ENCODE measurements around the gene RNF149. TPM values are rescaled to one million over a fixed set of nuclear protein-coding genes. Genes with fewer than 3 reads are reported as not detected.

The RNF149 gene
- total and polyA plus RNA-seq, 2 donors (not counting 1 experiment from before 2014, with no cell fraction given) = 29.4 to 49.0 TPM

DNA sequence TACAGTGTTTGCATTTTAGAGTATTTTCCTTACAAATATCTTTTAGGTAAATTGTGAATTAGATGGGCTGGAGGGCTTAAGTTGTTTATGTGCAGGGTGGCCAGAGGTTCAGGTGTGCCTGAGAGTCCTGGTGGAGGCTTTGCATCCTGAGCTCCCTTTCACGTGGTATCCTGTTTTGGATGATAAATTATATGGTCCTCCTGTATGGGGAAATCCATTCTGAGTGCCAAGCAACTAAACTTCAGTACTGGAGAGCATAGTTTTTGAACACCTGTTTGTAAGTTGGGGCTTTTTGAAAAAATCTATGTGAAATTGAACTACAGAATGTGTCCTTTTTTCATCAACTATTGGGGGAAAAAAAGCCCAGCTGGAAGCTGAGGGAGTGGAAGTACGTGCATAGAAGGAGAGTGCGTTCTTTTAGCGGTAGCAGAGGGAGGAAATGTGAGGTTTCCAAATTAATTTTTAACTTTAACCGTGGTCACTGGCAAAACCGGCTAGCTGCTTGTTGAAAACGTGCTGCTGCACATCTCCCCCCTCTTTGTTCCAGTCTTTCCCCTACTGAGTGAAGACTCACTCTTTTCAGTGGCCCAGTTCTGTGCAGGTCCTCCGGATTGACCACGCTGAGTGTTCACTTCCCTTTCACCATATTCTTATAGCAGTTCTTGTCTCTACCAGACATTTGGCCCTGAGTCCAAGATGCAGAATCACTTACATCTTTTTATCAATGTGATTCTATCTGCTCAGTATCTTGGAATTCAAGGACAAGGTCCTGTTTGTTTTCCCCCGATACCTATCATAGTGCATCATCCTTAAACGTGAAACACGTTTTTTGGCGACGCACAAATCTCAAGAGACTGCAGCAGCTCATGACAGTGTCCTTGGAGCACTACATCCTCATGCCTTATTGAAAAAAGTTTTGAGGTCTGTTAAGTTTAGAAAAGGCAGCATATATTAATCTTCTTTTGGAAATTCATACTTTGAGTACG lies 40.5 kb downstream of the RNF149 start:
- no peaks in the 10 kb centered on the region for H3K79me2 ChIP-seq (ENCODE audit: control insufficient read depth, insufficient read depth, low read length)
- H3K4me1 ChIP-seq (ENCODE audit: control insufficient read depth, extremely low read depth, insufficient read depth, low read length) = no peaks in the 10 kb centered on the region
- H3K27ac ChIP-seq (ENCODE audit: insufficient read depth, low read length) = no peak overlapping the region
- H3K4me3 ChIP-seq (replicated peaks in 1 of 4; ENCODE audit: control extremely low read depth in 1 of 4, insufficient read depth in 1 of 4, low read depth in 3 of 4, low read length in 4 of 4) = no peak overlapping the region
- no peak overlapping the region for H3K9ac ChIP-seq (ENCODE audit: insufficient read depth, low read length)
- H3K4me2 ChIP-seq (ENCODE audit: extremely low read depth, insufficient read depth, low read length) = no peak overlapping the region
- no peaks in the 10 kb centered on the region for H4K20me1 ChIP-seq (ENCODE audit: control insufficient read depth, extremely low read depth, insufficient read depth, low read length)
- H3K27me3 ChIP-seq (ENCODE audit: control insufficient read depth, insufficient read depth, low read length) = no peaks in the 10 kb centered on the region
- H3K36me3 ChIP-seq (ENCODE audit: control insufficient read depth, insufficient read depth, low read length) = peaks cover 11% of the 10 kb centered on the region
- no peak overlapping the region for H2AFZ ChIP-seq (ENCODE audit: low read length)
- TF ChIP-seq EZH2 (IDR thresholded peaks at IDR 0.05; ENCODE audit: low read length, missing control alignments) = no peak
- TF ChIP-seq, protein P1, sequence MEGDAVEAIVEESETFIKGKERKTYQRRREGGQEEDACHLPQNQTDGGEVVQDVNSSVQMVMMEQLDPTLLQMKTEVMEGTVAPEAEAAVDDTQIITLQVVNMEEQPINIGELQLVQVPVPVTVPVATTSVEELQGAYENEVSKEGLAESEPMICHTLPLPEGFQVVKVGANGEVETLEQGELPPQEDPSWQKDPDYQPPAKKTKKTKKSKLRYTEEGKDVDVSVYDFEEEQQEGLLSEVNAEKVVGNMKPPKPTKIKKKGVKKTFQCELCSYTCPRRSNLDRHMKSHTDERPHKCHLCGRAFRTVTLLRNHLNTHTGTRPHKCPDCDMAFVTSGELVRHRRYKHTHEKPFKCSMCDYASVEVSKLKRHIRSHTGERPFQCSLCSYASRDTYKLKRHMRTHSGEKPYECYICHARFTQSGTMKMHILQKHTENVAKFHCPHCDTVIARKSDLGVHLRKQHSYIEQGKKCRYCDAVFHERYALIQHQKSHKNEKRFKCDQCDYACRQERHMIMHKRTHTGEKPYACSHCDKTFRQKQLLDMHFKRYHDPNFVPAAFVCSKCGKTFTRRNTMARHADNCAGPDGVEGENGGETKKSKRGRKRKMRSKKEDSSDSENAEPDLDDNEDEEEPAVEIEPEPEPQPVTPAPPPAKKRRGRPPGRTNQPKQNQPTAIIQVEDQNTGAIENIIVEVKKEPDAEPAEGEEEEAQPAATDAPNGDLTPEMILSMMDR (conservative IDR thresholded peaks at IDR 0.05 in 1 of 2, IDR thresholded peaks at IDR 0.05 in 1 of 2; ENCODE audit: low read depth in 1 of 2, low read length in 2 of 2) = no peak
- no peaks in the 10 kb centered on the region for H3K9me3 ChIP-seq (ENCODE audit: control insufficient read depth, insufficient read depth, low read depth, low read length)
- no peak for DNase-seq (ENCODE audit: low read depth in 2 of 2)

DNA sequence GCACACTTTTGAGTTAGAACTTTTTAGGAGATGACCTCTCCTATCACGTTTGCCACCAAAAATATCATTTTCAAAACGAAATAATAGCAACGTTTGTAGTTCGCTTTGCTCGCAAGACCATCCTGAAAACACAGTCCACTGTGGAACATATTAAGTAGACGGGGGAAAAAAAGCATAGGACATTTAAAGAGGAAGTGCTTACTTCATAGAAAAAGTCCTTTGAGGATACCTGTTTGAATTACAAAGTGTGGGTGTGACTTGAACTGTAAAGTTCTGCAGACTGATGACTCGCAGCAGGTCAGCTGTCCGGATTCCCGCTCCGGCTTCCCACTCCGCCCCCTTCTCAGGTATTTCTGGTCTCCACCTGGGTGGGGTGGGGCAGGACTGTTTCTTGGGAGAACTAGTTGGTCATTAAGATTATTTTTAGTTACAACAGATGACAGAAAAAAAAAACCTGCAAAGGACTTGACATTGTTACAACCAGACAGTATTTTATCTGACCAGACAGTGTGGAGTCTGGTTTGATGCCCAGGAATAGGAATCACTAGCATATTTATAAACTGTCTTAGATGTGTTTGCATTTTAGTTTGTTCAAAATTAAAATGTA lies 42.5 kb downstream of the RNF149 start:
- no peaks in the 10 kb centered on the region for H3K79me2 ChIP-seq (ENCODE audit: control insufficient read depth, insufficient read depth, low read length)
- no peak overlapping the region for H3K9ac ChIP-seq (ENCODE audit: insufficient read depth, low read length)
- no peaks in the 10 kb centered on the region for H3K4me1 ChIP-seq (ENCODE audit: control insufficient read depth, extremely low read depth, insufficient read depth, low read length)
- H3K4me3 ChIP-seq (replicated peaks in 1 of 4; ENCODE audit: control extremely low read depth in 1 of 4, insufficient read depth in 1 of 4, low read depth in 3 of 4, low read length in 4 of 4) = no peak overlapping the region
- no peaks in the 10 kb centered on the region for H4K20me1 ChIP-seq (ENCODE audit: control insufficient read depth, extremely low read depth, insufficient read depth, low read length)
- no peak overlapping the region for H3K4me2 ChIP-seq (ENCODE audit: extremely low read depth, insufficient read depth, low read length)
- H2AFZ ChIP-seq (ENCODE audit: low read length) = no peak overlapping the region
- H3K36me3 ChIP-seq (ENCODE audit: control insufficient read depth, insufficient read depth, low read length) = peaks cover 15% of the 10 kb centered on the region
- H3K27me3 ChIP-seq (ENCODE audit: control insufficient read depth, insufficient read depth, low read length) = no peaks in the 10 kb centered on the region
- no peaks in the 10 kb centered on the region for H3K9me3 ChIP-seq (ENCODE audit: control insufficient read depth, insufficient read depth, low read depth, low read length)
- TF ChIP-seq EZH2 (IDR thresholded peaks at IDR 0.05; ENCODE audit: low read length, missing control alignments) = no peak
- TF ChIP-seq, protein P1 (conservative IDR thresholded peaks at IDR 0.05 in 1 of 2, IDR thresholded peaks at IDR 0.05 in 1 of 2; ENCODE audit: low read depth in 1 of 2, low read length in 2 of 2) = no peak
- no peak for DNase-seq (ENCODE audit: low read depth in 2 of 2)
- no peak overlapping the region for H3K27ac ChIP-seq (ENCODE audit: insufficient read depth, low read length)

DNA sequence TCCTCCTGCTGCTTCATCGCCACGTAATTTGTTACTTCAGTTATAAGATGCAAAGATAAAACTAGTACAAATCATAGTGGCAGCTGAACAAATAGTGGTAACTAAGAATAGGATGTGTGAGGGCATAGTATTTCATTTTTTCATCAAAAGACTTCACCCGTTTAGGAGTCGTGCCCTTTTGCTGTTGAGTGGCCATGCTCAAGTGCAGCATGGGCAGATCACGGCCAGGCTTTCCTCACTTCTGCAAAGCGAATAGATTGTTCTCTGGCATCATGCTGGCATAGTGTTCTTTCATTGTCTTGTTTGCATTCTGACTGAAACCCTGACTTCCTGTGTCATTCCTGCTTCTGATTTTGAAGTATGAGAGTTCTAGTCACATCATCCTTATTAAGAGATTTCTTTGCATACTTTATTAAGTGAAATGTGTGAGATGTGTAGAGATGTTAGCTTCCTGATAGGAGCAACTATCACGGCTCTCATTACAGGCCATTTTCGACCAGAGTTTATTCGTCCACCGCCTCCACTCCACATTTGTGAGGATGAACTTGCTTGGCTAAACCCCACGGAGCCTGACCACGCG lies 44.1 kb downstream of the RNF149 start:
- no peaks in the 10 kb centered on the region for H4K20me1 ChIP-seq (ENCODE audit: control insufficient read depth, extremely low read depth, insufficient read depth, low read length)
- H3K9ac ChIP-seq (ENCODE audit: insufficient read depth, low read length) = no peak overlapping the region
- no peaks in the 10 kb centered on the region for H3K9me3 ChIP-seq (ENCODE audit: control insufficient read depth, insufficient read depth, low read depth, low read length)
- peaks cover 13% of the 10 kb centered on the region for H3K36me3 ChIP-seq (ENCODE audit: control insufficient read depth, insufficient read depth, low read length)
- H3K27me3 ChIP-seq (ENCODE audit: control insufficient read depth, insufficient read depth, low read length) = no peaks in the 10 kb centered on the region
- no peak overlapping the region for H2AFZ ChIP-seq (ENCODE audit: low read length)
- H3K4me1 ChIP-seq (ENCODE audit: control insufficient read depth, extremely low read depth, insufficient read depth, low read length) = no peaks in the 10 kb centered on the region
- H3K27ac ChIP-seq (ENCODE audit: insufficient read depth, low read length) = no peak overlapping the region
- TF ChIP-seq, protein P1 (conservative IDR thresholded peaks at IDR 0.05 in 1 of 2, IDR thresholded peaks at IDR 0.05 in 1 of 2; ENCODE audit: low read depth in 1 of 2, low read length in 2 of 2) = no peak
- no peak for TF ChIP-seq EZH2 (IDR thresholded peaks at IDR 0.05; ENCODE audit: low read length, missing control alignments)
- no peak overlapping the region for H3K4me2 ChIP-seq (ENCODE audit: extremely low read depth, insufficient read depth, low read length)
- no peak for DNase-seq (ENCODE audit: low read depth in 2 of 2)
- H3K79me2 ChIP-seq (ENCODE audit: control insufficient read depth, insufficient read depth, low read length) = no peaks in the 10 kb centered on the region
- H3K4me3 ChIP-seq (replicated peaks in 1 of 4; ENCODE audit: control extremely low read depth in 1 of 4, insufficient read depth in 1 of 4, low read depth in 3 of 4, low read length in 4 of 4) = no peak overlapping the region
